Retinal pigment epithelial cell (primary cell): ENCODE results near the gene CPZ.
A peak's percentile ranks its signal among the peaks of the same experiment; 100 is the strongest.

ENCODE experiments used
- DNase-seq: peaks from one replicate; pipeline ENCODE4 v3.0.0-alpha.2; 2010; ENCODE audit warnings: low read depth
- H3K4me3 ChIP-seq: 2 replicates; pipeline ENCODE4 v1.5.1; 2011; ENCODE audit warnings: mild to moderate bottlenecking, low read length, control low read depth, moderate library complexity
- CTCF ChIP-seq: conservative IDR thresholded peaks from 2 replicates; pipeline ENCODE4 v1.5.1; 2011; ENCODE audit warnings: low read depth, low read length, control low read depth, inconsistent platforms

The CPZ gene

GRCh38 chr4:8547108-8547911 is 45.3 kb upstream of the CPZ start:
- no peak for DNase-seq
- peak; percentile 54 for TF ChIP-seq CTCF
- no peak overlapping the region for H3K4me3 ChIP-seq

- DNase-seq, result no peak
- TF ChIP-seq CTCF, result no peak
- H3K4me3 ChIP-seq, result no peak overlapping the region
These were observed 44.4 kb upstream of the CPZ start for GRCh38 chr4:8547912-8548730.

- TF ChIP-seq CTCF, result no peak
- no peak for DNase-seq
- no peak overlapping the region for H3K4me3 ChIP-seq
These were observed 43.7 kb upstream of the CPZ start for GRCh38 chr4:8548731-8549351.

GRCh38 chr4:8549352-8549931 is 43.1 kb upstream of the CPZ start:
- no peak for TF ChIP-seq CTCF
- H3K4me3 ChIP-seq, result no peak overlapping the region
- DNase-seq, result no peak

GRCh38 chr4:8550691-8551090 is 41.9 kb upstream of the CPZ start:
- TF ChIP-seq CTCF, result no peak
- DNase-seq, result no peak
- H3K4me3 ChIP-seq, result no peak overlapping the region

GRCh38 chr4:8552024-8552423 is 40.5 kb upstream of the CPZ start:
- no peak for TF ChIP-seq CTCF
- no peak overlapping the region for H3K4me3 ChIP-seq
- no peak for DNase-seq
